ENCODE results near the gene TRIM72.
"Not testable (repeated sequence)": the region's sequence is repeated elsewhere in the genome, so short reads cannot be mapped to it uniquely, and the experiment has no call there.

The TRIM72 gene

DNA sequence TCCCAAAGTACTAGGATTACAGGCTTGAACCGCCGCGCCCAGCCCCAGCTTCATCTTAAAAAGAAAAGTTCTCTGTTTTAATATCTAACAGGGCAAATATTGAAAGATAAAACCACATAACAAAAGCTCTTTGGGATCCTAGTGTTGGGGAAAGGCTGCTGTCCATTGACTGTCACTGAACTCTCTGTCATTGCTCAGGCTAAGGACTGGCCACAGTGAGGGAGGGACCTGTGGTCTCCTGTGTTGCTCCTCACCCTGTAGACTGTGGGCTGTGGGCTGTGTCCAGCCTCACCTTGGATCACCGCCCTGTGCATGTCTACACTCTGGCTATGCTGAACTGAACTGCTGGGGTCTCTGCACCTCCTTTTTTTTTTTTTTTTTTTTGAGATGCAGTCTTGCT, 14.3 kb downstream of the TRIM72 start:
- no peak for TF ChIP-seq CTCF (IDR thresholded peaks at IDR 0.05; ENCODE audit: control insufficient read depth, extremely low read depth, insufficient read depth)
- H3K4me3 ChIP-seq (ENCODE audit: low read depth, low read length) = no peak overlapping the region
- no peak for DNase-seq (ENCODE audit: low read depth)

GRCh38 chr16:31229501-31229900, 15.6 kb downstream of the TRIM72 start:
- no peak overlapping the region for H3K4me3 ChIP-seq (ENCODE audit: low read depth, low read length)
- no peak for TF ChIP-seq CTCF (IDR thresholded peaks at IDR 0.05; ENCODE audit: control insufficient read depth, extremely low read depth, insufficient read depth)
- DNase-seq (ENCODE audit: low read depth) = no peak

GRCh38 chr16:31238041-31238440, 24.1 kb downstream of the TRIM72 start:
- DNase-seq (ENCODE audit: low read depth) = no peak
- H3K4me3 ChIP-seq (ENCODE audit: low read depth, low read length) = no peak overlapping the region
- no peak for TF ChIP-seq CTCF (IDR thresholded peaks at IDR 0.05; ENCODE audit: control insufficient read depth, extremely low read depth, insufficient read depth)

GRCh38 chr16:31242206-31242605, 28.3 kb downstream of the TRIM72 start:
- no peak for TF ChIP-seq CTCF (IDR thresholded peaks at IDR 0.05; ENCODE audit: control insufficient read depth, extremely low read depth, insufficient read depth)
- no peak for DNase-seq (ENCODE audit: low read depth)
- no peak overlapping the region for H3K4me3 ChIP-seq (ENCODE audit: low read depth, low read length)

GRCh38 chr16:31243734-31244670, 30.1 kb downstream of the TRIM72 start:
- no peak for TF ChIP-seq CTCF (IDR thresholded peaks at IDR 0.05; ENCODE audit: control insufficient read depth, extremely low read depth, insufficient read depth)
- no peak overlapping the region for H3K4me3 ChIP-seq (ENCODE audit: low read depth, low read length)
- no peak for DNase-seq (ENCODE audit: low read depth)

DNA sequence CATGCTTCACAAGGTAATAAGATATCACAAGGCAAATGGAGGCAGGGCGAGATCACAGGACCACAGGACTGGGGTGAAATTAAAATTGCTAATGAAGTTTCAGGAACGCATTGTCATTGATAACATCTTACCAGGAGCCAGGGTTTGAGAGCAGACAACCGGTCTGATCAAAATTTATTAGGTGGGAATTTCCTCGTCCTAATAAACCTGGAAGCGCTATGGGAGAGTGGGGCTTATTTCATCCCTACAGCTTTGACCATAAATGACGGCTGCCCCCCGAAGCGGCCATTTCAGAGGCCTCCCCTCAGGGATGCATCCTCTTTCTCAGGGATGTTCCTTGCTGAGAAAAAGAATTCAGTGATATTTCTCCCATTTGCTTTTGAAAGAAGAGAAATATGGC, 31.7 kb downstream of the TRIM72 start:
- not testable (repeated sequence) for DNase-seq (ENCODE audit: low read depth); H3K4me3 ChIP-seq (ENCODE audit: low read depth, low read length)

DNA sequence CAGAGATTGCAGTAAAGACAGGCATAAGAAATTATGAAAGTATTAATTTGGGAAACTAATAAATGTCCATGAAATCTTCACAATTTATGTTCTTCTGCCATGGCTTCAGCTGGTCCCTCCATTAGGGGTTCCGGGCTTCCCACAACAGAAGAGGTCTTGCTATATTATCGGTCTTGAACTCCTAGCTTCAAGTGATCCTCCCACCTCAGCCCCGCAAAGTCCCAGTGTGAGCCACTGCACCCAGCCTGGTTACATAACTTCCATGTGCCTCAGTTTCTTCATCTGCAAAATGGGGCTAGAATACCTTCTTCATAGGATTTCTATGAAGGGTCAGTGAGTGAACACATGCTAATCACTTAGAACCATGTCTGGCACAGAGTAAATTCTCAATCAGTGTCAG, 32.4 kb downstream of the TRIM72 start:
- H3K4me3 ChIP-seq (ENCODE audit: low read depth, low read length) = no peak overlapping the region
- no peak for TF ChIP-seq CTCF (IDR thresholded peaks at IDR 0.05; ENCODE audit: control insufficient read depth, extremely low read depth, insufficient read depth)
- no peak for DNase-seq (ENCODE audit: low read depth)

Data from LNCaP clone FGC (cell line).